HepG2 (cell line): ENCODE results near the gene SH3BP5. TPM values are rescaled to one million over a fixed set of nuclear protein-coding genes. Genes with fewer than 3 reads are reported as not detected.

Experiments used
- CEBPZ ChIP-seq: IDR thresholded peaks from 2 replicates; pipeline ENCODE4 v1.6.1; 2012; ENCODE audit warnings: low read length, improper control_type of control experiment
- ERF ChIP-seq: IDR thresholded peaks from 2 replicates; pipeline ENCODE4 v1.6.1; 2018; ENCODE audit warnings: missing biosample characterization, missing genetic modification reagents
- HES4 ChIP-seq: sonication (generic); formaldehyde crosslinking; IDR thresholded peaks from 2 replicates; pipeline ENCODE4 v1.9.0; 2021; ENCODE audit warnings: mild to moderate bottlenecking, missing genetic modification reagents, borderline replicate concordance
- KDM3A ChIP-seq: IDR thresholded peaks from 2 replicates; pipeline ENCODE4 v1.6.1; 2018; ENCODE audit warnings: low read depth, missing compliant biosample characterization
- PRDM15 ChIP-seq: sonication (generic); formaldehyde crosslinking; IDR thresholded peaks from 2 replicates; pipeline ENCODE4 v1.4.0; 2020; ENCODE audit warnings: missing genetic modification reagents
- RAD21 ChIP-seq: fragments of 450-650 bp; formaldehyde crosslinking; IDR thresholded peaks from 2 replicates; pipeline ENCODE4 v1.5.0; 2020; ENCODE audit warnings: mild to moderate bottlenecking
- RCOR2 ChIP-seq: IDR thresholded peaks from 2 replicates; pipeline ENCODE4 v1.6.1; 2016; ENCODE audit warnings: missing biosample characterization, missing genetic modification reagents
- RELA ChIP-seq: sonication (generic); formaldehyde crosslinking; IDR thresholded peaks from 2 replicates; pipeline ENCODE4 v1.4.0; 2020; ENCODE audit warnings: missing genetic modification reagents
- RERE ChIP-seq: IDR thresholded peaks from 2 replicates; pipeline ENCODE4 v1.6.1; 2016; ENCODE audit warnings: low read depth, missing genetic modification reagents, missing compliant biosample characterization
- STAT5B ChIP-seq: sonication (generic); formaldehyde crosslinking; IDR thresholded peaks from 2 replicates; pipeline ENCODE4 v1.4.0; 2020; ENCODE audit warnings: missing genetic modification reagents
- THAP8 ChIP-seq: sonication (generic); formaldehyde crosslinking; IDR thresholded peaks from 2 replicates; pipeline ENCODE4 v1.5.1; 2020; ENCODE audit warnings: missing genetic modification reagents, mild to moderate bottlenecking, borderline replicate concordance
- ZBTB1 ChIP-seq: sonication (generic); formaldehyde crosslinking; IDR thresholded peaks from 2 replicates; pipeline ENCODE4 v1.4.0; 2020; ENCODE audit warnings: missing genetic modification reagents, borderline replicate concordance
- ZFP90 ChIP-seq: sonication (generic); formaldehyde crosslinking; IDR thresholded peaks from 2 replicates; pipeline ENCODE4 v1.8.0; 2022; ENCODE audit warnings: missing genetic modification reagents, mild to moderate bottlenecking, inconsistent platforms, borderline replicate concordance
- ZNF737 ChIP-seq: sonication (generic); formaldehyde crosslinking; IDR thresholded peaks from 2 replicates; pipeline ENCODE4 v1.5.0; 2020; ENCODE audit warnings: missing genetic modification reagents, mild to moderate bottlenecking, borderline replicate concordance
- ZNF850 ChIP-seq: sonication (generic); formaldehyde crosslinking; conservative IDR thresholded peaks from 2 replicates; pipeline ENCODE4 v1.9.0; 2021; ENCODE audit warnings: mild to moderate bottlenecking, missing genetic modification reagents
- ZSCAN22 ChIP-seq: sonication (generic); formaldehyde crosslinking; IDR thresholded peaks from 2 replicates; pipeline ENCODE4 v1.4.0; 2020; ENCODE audit warnings: mild to moderate bottlenecking, missing genetic modification reagents
- polyA plus RNA-seq, 8 experiments: library from polyadenylated mRNA; depleted of rRNA in 3 of 8; stranded (reverse) in 7 of 8; unstranded in 1 of 8; fragments of >200 nt; fragmentation: Illumina TruSeq in 4 of 8; extraction: Trizol in 4 of 8; gene quantifications; 2 replicates each; pipeline versions ENCODE4 v1.2.1 to v1.2.3, GENCODE V29; 2011 to 2016; ENCODE audit warnings: low read depth in 4 of 8, missing spikeins in 1 of 8, mixed read lengths in 1 of 8; ENCODE audit not compliant: insufficient read depth in 1 of 8
- total RNA-seq, 5 experiments: library from RNA; depleted of rRNA; stranded (reverse); fragments of >200 nt; fragmentation: Illumina TruSeq; extraction: Trizol; gene quantifications; 2 replicates each; pipeline ENCODE4 v1.2.3, GENCODE V29; 2016; ENCODE audit warnings: low read depth in 1 of 5

The SH3BP5 gene
- total and polyA plus RNA-seq, 2 of the 13 experiments (the other 11 are each of a cell fraction or from before 2014, with no cell fraction given): 0.09 to 0.16 TPM

GRCh38 chr3:15332405-15333098 is at the start of gene SH3BP5 (continued):
- TF ChIP-seq RCOR2 (CRISPR knock-in tag) (no peak), ZNF737 (no peak), HES4 (CRISPR knock-in tag) (0 out of 2 replicates have a peak, but pooled peaks have one; percentile 22), CEBPZ (no peak), RERE (CRISPR knock-in tag) (no peak), RAD21 (CRISPR knock-in tag) (peak; percentile 73), ZFP90 (CRISPR knock-in tag) (no peak; the same call in 1 of the 2 replicates), ERF (CRISPR knock-in tag) (no peak), PRDM15 (no peak), RELA (CRISPR knock-in tag) (no peak), STAT5B (CRISPR knock-in tag) (no peak), THAP8 (CRISPR knock-in tag) (no peak), ZSCAN22 (no peak), ZNF850 (CRISPR knock-in tag) (no peak), ZBTB1 (CRISPR knock-in tag) (no peak), KDM3A (CRISPR knock-in tag) (no peak)
